ENCODE measurements around the gene OGT. TPM values are rescaled to one million over a fixed set of nuclear protein-coding genes. Genes with fewer than 3 reads are reported as not detected.
"Not testable (repeated sequence)": the region's sequence is repeated elsewhere in the genome, so short reads cannot be mapped to it uniquely, and the experiment has no call there.

OGT gene
- total RNA-seq, 1 donor from 2014 or later = 206 TPM

- no peak overlapping the region for H3K27ac Mint-ChIP-seq
- no peak overlapping the region for H3K4me3 Mint-ChIP-seq
- TF ChIP-seq CTCF (IDR thresholded peaks at IDR 0.05; ENCODE audit: unreplicated experiment) = no peak
- no peaks in the 10 kb centered on the region for H3K4me1 Mint-ChIP-seq
- peaks cover 10% of the 10 kb centered on the region for H3K9me3 Mint-ChIP-seq
- no peak for DNase-seq (ENCODE audit: low spot score in 2 of 2, unreplicated experiment in 2 of 2)
- H3K36me3 Mint-ChIP-seq = peaks cover 7% of the 10 kb centered on the region
- no peaks in the 10 kb centered on the region for H3K27me3 Mint-ChIP-seq (ENCODE audit: low read depth)
Measured at GRCh38 chrX:71579136-71579989, 46.5 kb downstream of the OGT start.

- no peak overlapping the region for H3K27ac Mint-ChIP-seq
- H3K9me3 Mint-ChIP-seq = peaks cover 10% of the 10 kb centered on the region
- H3K27me3 Mint-ChIP-seq (ENCODE audit: low read depth) = no peaks in the 10 kb centered on the region
- H3K4me1 Mint-ChIP-seq = no peaks in the 10 kb centered on the region
- DNase-seq (ENCODE audit: low spot score in 2 of 2, unreplicated experiment in 2 of 2) = no peak
- TF ChIP-seq CTCF (IDR thresholded peaks at IDR 0.05; ENCODE audit: unreplicated experiment) = no peak
- H3K4me3 Mint-ChIP-seq = no peak overlapping the region
- H3K36me3 Mint-ChIP-seq = peaks cover 7% of the 10 kb centered on the region
Measured at GRCh38 chrX:71579990-71580380, 47.1 kb downstream of the OGT start.

GRCh38 chrX:71581210-71581609, 48.3 kb downstream of the OGT start:
- Mint-ChIP-seq H3K27ac (no peak overlapping the region), H3K36me3 (peaks cover 5% of the 10 kb centered on the region), H3K27me3 (ENCODE audit: low read depth) (no peaks in the 10 kb centered on the region), H3K4me1 (no peaks in the 10 kb centered on the region), H3K4me3 (no peak overlapping the region), H3K9me3 (peaks cover 19% of the 10 kb centered on the region)
- no peak for TF ChIP-seq CTCF (IDR thresholded peaks at IDR 0.05; ENCODE audit: unreplicated experiment)
- no peak for DNase-seq (ENCODE audit: low spot score in 2 of 2, unreplicated experiment in 2 of 2)

GRCh38 chrX:71586929-71587328, 54.0 kb downstream of the OGT start:
- Mint-ChIP-seq H3K4me3 (no peak overlapping the region), H3K4me1 (no peaks in the 10 kb centered on the region), H3K9me3 (peaks cover 25% of the 10 kb centered on the region), H3K36me3 (peaks cover 2% of the 10 kb centered on the region), H3K27ac (no peak overlapping the region), H3K27me3 (ENCODE audit: low read depth) (no peaks in the 10 kb centered on the region)
- no peak for DNase-seq (ENCODE audit: low spot score in 2 of 2, unreplicated experiment in 2 of 2)
- no peak for TF ChIP-seq CTCF (IDR thresholded peaks at IDR 0.05; ENCODE audit: unreplicated experiment)

GRCh38 chrX:71593210-71593609, 60.3 kb downstream of the OGT start:
- not testable (repeated sequence) for H3K27ac Mint-ChIP-seq; H3K4me3 Mint-ChIP-seq; H3K4me1 Mint-ChIP-seq; H3K27me3 Mint-ChIP-seq (ENCODE audit: low read depth); DNase-seq (ENCODE audit: low spot score in 2 of 2, unreplicated experiment in 2 of 2)
- H3K9me3 Mint-ChIP-seq = peaks cover 14% of the 10 kb centered on the region
- peaks cover 10% of the 10 kb centered on the region for H3K36me3 Mint-ChIP-seq

GRCh38 chrX:71599965-71600364, 67.1 kb downstream of the OGT start:
- DNase-seq (ENCODE audit: low spot score in 2 of 2, unreplicated experiment in 2 of 2) = no peak
- TF ChIP-seq CTCF (IDR thresholded peaks at IDR 0.05; ENCODE audit: unreplicated experiment) = no peak
- Mint-ChIP-seq H3K36me3 (peaks cover 39% of the 10 kb centered on the region), H3K27me3 (ENCODE audit: low read depth) (no peaks in the 10 kb centered on the region), H3K4me1 (no peaks in the 10 kb centered on the region), H3K4me3 (no peak overlapping the region), H3K27ac (no peak overlapping the region), H3K9me3 (peaks cover 36% of the 10 kb centered on the region)
